Tibial nerve (tissue), 4 donors: ENCODE data around the gene MR1. TPM values are rescaled to one million over a fixed set of nuclear protein-coding genes. Genes with fewer than 3 reads are reported as not detected.

Experiments
- DNase-seq, 2 donors: peaks; one replicate each; pipeline ENCODE4 v3.0.0-alpha.2; 2019; ENCODE audit warnings: low spot score in 2 of 2
- H3K27ac ChIP-seq, 4 donors: fragments of 200-600 bp; sonication (generic) in 3 of 4; one replicate each; pipeline ENCODE4 v1.5.1; 2017 to 2019; ENCODE audit warnings: mild to moderate bottlenecking in 1 of 4
- H3K27me3 ChIP-seq, 2 donors: fragments of 200-600 bp; sonication (generic) in 1 of 2; one replicate each; pipeline versions ENCODE4 v1.5.1 to v1.6.0; 2017 to 2019
- H3K36me3 ChIP-seq, 3 donors: fragments of 200-600 bp; sonication (generic); one replicate each; pipeline ENCODE4 v1.5.1; 2018 to 2019
- H3K4me1 ChIP-seq, 4 donors: fragments of 200-600 bp; sonication (generic) in 3 of 4; one replicate each; pipeline ENCODE4 v1.5.1; 2017 to 2019
- H3K4me3 ChIP-seq, 4 donors: fragments of 200-600 bp; sonication (generic) in 3 of 4; one replicate each; pipeline ENCODE4 v1.5.1; 2017 to 2019; ENCODE audit warnings: mild to moderate bottlenecking in 1 of 4, moderate library complexity in 1 of 4
- H3K9me3 ChIP-seq, 4 donors: fragments of 200-600 bp; sonication (generic) in 3 of 4; one replicate each; pipeline ENCODE4 v1.5.1; 2017 to 2019
- CTCF ChIP-seq, 5 experiments: fragments of 200-600 bp in 3 of 5; fragments of 450-650 bp in 2 of 5; sonication (generic) in 3 of 5; IDR thresholded peaks; one replicate each; pipeline ENCODE4 v1.5.1; 2016 to 2019; ENCODE audit warnings: antibody characterized with exemption in 5 of 5, mild to moderate bottlenecking in 3 of 5, moderate library complexity in 2 of 5
- EP300 ChIP-seq, 2 donors: sonication (generic); formaldehyde crosslinking; IDR thresholded peaks; one replicate each; pipeline ENCODE4 v1.6.1; 2017; ENCODE audit warnings: antibody characterized with exemption in 2 of 2, mild to moderate bottlenecking in 1 of 2
- POLR2A ChIP-seq, 2 donors: fragments of 450-650 bp; IDR thresholded peaks; one replicate each; pipeline ENCODE4 v1.6.1; 2017; ENCODE audit warnings: antibody characterized with exemption in 2 of 2, mild to moderate bottlenecking in 2 of 2, moderate library complexity in 2 of 2
- WGBS, 2 donors: methylation state at CpG; one replicate each; pipeline ENCODE4 v1.1.5; 2018; 5-methylcytosine and 5-hydroxymethylcytosine counted together
- total RNA-seq, 4 donors: library from RNA; depleted of rRNA; stranded (reverse); fragments of >200 nt; gene quantifications; one replicate each; pipeline ENCODE4 v1.1.0, GENCODE V29; 2016

Gene MR1
- total RNA-seq, 4 donors from 2014 or later = 9.2 to 26.2 (median 10.9) TPM

DNA sequence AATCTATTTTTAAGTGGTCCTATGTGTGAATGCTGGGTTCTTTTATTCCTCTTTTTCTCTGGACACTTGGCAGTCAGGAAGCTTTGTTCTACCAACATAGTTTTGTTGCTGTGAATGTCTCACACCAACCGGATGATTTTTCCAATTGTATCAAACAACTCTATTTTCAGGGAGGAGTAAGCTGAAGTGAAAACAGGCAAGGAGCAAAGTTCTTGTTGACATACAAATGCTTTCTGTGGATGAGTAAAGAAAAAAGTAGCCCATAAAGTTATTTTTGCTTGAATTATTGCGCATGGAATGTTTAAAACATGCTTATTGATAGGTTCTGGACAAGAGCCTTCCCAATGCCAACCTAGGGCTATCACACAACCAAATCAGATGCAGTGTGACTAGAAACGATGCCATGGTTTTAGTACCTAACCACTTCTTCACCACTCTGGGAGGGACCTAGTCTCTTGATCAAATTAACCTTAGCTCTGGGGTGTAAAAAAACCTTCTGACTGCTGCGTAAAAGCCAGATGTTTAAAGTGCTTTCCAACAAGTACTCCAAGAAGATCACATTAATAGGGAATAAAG, 59.2 kb downstream of the MR1 start:
- no peak for TF ChIP-seq POLR2A (IDR thresholded peaks at IDR 0.05)
- TF ChIP-seq CTCF (IDR thresholded peaks at IDR 0.05) = no peak
- no peak for TF ChIP-seq EP300 (IDR thresholded peaks at IDR 0.05)
- no peak overlapping the region for H3K27ac ChIP-seq

DNA sequence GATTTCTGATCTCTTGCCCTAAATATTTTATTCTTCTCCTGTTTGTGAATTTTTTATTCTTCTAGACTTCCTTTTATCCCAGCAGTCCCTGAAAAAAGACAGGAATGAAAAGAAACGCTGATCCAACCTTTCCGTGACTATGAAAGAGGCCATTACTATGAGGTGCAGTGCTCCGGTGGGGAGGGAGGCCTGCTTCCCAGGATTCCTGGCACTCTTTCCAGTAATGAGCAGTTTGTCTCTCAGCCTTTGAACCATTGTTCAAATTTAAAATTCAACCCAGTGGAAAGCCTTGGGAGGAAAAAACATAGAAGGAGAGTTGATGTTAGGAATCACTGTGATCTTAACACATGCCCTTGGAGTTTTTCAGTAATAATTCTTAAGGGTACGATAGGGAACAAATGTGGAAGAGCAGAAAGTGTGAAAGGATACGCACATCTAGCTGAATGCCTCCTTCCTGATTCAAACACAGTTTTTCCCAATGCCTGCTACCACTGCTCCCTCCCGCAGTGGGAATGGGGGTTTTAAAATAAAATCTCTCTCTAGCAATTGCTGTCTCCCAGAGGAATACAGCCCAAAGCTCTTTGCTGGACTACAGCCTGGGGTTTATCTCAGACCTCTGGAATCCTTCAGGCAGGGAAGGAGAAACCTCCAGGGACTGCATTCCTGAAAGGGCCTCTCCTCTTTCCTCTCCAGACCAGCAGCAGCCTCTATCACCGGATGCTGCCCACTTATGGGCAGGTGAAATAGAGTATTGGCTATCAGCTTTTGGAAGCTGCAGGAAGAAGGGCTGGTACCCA, 60.8 kb downstream of the MR1 start:
- H3K4me1 ChIP-seq = peaks cover 0 to 78% (median 26%) of the 10 kb centered on the region in 4 donors
- H3K27ac ChIP-seq = peak overlapping the region in 2 of 4 donors; percentile 20 to 26

More for the DNA sequence above, 59.2 kb downstream of the MR1 start:
- peaks cover 0 to 73% (median 26%) of the 10 kb centered on the region in 4 donors for H3K4me1 ChIP-seq
- H3K4me3 ChIP-seq = no peak overlapping the region
- WGBS, 2 donors = 81 to 88% methylated on average over 4 of the region's 4 CpGs
- H3K27me3 ChIP-seq = no peaks in the 10 kb centered on the region
- DNase-seq = no peak
- no peaks in the 10 kb centered on the region for H3K9me3 ChIP-seq
- peaks cover 0 to 4% (median 0%) of the 10 kb centered on the region in 3 donors for H3K36me3 ChIP-seq

DNA sequence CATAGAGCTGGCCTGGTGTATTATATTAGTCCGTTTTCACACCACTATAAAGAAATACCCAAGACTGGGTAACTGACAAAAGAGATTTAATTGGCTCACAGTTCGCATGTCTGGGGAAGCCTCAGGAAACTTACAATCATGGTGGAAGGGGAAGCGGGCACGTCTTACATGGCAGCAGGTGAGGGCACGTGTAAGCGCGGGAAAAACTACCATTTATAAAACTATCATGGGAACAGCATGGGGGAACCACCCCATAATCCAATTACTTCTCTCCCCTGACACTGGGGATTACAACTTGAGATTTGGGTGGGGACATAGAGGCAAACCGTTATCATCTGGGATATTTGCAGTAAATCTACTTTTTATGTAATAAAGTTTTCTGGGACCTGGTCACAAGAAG, 61.5 kb downstream of the MR1 start:
- H3K4me1 ChIP-seq = peaks cover 0 to 79% (median 23%) of the 10 kb centered on the region in 4 donors

More for the DNA sequence above, 60.8 kb downstream of the MR1 start:
- Histone ChIP-seq H3K9me3 (no peaks in the 10 kb centered on the region), H3K36me3 (peaks cover 0 to 4% (median 0%) of the 10 kb centered on the region in 3 donors), H3K4me3 (no peak overlapping the region), H3K27me3 (no peaks in the 10 kb centered on the region)
- 36 to 53% methylated on average over 7 of the region's 7 CpGs for WGBS, 2 donors
- DNase-seq = peak in 1 of 2 donors; percentile 16
- TF ChIP-seq CTCF (IDR thresholded peaks at IDR 0.05) (no peak), EP300 (IDR thresholded peaks at IDR 0.05) (peak in 1 of 2 donors; percentile 14)

GRCh38 chr1:181095763-181096184, 62.0 kb downstream of the MR1 start:
- no peak for DNase-seq
- Histone ChIP-seq H3K4me3 (no peak overlapping the region), H3K9me3 (no peaks in the 10 kb centered on the region), H3K27ac (peak overlapping the region in 2 of 4 donors; percentile 20 to 45), H3K36me3 (peaks cover 0 to 4% (median 0%) of the 10 kb centered on the region in 3 donors), H3K27me3 (no peaks in the 10 kb centered on the region), H3K4me1 (peaks cover 0 to 74% (median 23%) of the 10 kb centered on the region in 4 donors)
- WGBS, 2 donors = 73 to 75% methylated on average over 5 of the region's 5 CpGs
- TF ChIP-seq EP300 (IDR thresholded peaks at IDR 0.05) (no peak), POLR2A (IDR thresholded peaks at IDR 0.05) (no peak)

More for the DNA sequence above, 61.5 kb downstream of the MR1 start:
- DNase-seq = no peak
- WGBS, 2 donors = 87 to 91% methylated on average over 8 of the region's 8 CpGs
- Histone ChIP-seq H3K27ac (peak overlapping the region in 2 of 4 donors; percentile 20 to 45), H3K4me3 (no peak overlapping the region), H3K27me3 (no peaks in the 10 kb centered on the region), H3K9me3 (no peaks in the 10 kb centered on the region), H3K36me3 (peaks cover 0 to 4% (median 0%) of the 10 kb centered on the region in 3 donors)
- TF ChIP-seq POLR2A (IDR thresholded peaks at IDR 0.05) (no peak), CTCF (IDR thresholded peaks at IDR 0.05) (no peak), EP300 (IDR thresholded peaks at IDR 0.05) (no peak)

GRCh38 chr1:181097242-181097641, 63.5 kb downstream of the MR1 start:
- Histone ChIP-seq H3K36me3 (peaks cover 0 to 4% (median 0%) of the 10 kb centered on the region in 3 donors), H3K27ac (peak overlapping the region in 1 of 4 donors; percentile 20), H3K4me1 (peaks cover 0 to 68% (median 20%) of the 10 kb centered on the region in 4 donors), H3K27me3 (no peaks in the 10 kb centered on the region), H3K4me3 (no peak overlapping the region), H3K9me3 (no peaks in the 10 kb centered on the region)
- no peak for DNase-seq
- 66 to 73% methylated on average over 7 of the region's 7 CpGs for WGBS, 2 donors
- TF ChIP-seq CTCF (IDR thresholded peaks at IDR 0.05) (no peak), POLR2A (IDR thresholded peaks at IDR 0.05) (no peak), EP300 (IDR thresholded peaks at IDR 0.05) (no peak)
